ENCODE results near the gene SLC38A7. TPM values are rescaled to one million over a fixed set of nuclear protein-coding genes. Genes with fewer than 3 reads are reported as not detected.

SLC38A7 gene
- total and polyA plus RNA-seq, 2 donors (not counting 3 experiments of a cell fraction or from before 2014, with no cell fraction given), result 33.2 to 44.4 TPM

DNA sequence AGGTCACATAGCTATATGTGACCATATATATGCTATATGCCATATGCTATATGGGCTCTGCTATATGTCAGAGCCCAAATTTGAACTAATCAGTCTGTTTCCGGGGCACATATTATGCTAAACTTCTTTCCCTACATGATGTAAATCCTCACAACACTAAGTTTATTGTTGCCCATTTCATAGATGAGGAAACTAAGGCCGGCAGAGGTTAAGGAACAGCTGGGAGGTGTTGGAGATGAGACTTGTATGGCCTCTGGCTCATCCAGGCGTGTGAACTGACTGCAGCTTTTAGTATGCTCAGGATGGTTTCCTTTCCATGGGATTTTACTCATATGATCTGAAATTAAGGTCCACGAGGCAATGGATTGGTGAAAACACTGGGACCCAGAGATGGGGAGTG is 37.5 kb downstream of the SLC38A7 start:
- BruUV-seq (replicated peaks), result no TSS peak
- no peak overlapping the region for H3K4me3 ChIP-seq (replicated peaks in 1 of 3; ENCODE audit: insufficient read depth in 1 of 3, low read depth in 1 of 3, low read length in 3 of 3)
- H2AFZ ChIP-seq (ENCODE audit: low read depth, low read length), result no peak overlapping the region
- DNase-seq (ENCODE audit: low read depth, low spot score) (no peak), FAIRE-seq (no peak)
- no peaks in the 10 kb centered on the region for H3K27me3 ChIP-seq (ENCODE audit: control insufficient read depth in 2 of 2, insufficient read depth in 2 of 2, low read length in 2 of 2)
- no peaks in the 10 kb centered on the region for H3K4me1 ChIP-seq (ENCODE audit: control insufficient read depth, extremely low read depth, insufficient read depth, low read length)
- intact Hi-C loops (cut with micrococcal nuclease), result no loop called here
- H3K9me3 ChIP-seq (replicated peaks; ENCODE audit: control insufficient read depth, insufficient read depth, low read length), result no peaks in the 10 kb centered on the region
- dilution Hi-C loops (cut with MboI; ENCODE audit: extremely low pct_ligation_motif_present, low sequenced_read_pairs), result no loop called here
- H3K79me2 ChIP-seq (ENCODE audit: control insufficient read depth, insufficient read depth, low read length), result no peaks in the 10 kb centered on the region
- H4K20me1 ChIP-seq (replicated peaks; ENCODE audit: control insufficient read depth, extremely low read depth, insufficient read depth, low read length), result no peaks in the 10 kb centered on the region
- H3K4me2 ChIP-seq (ENCODE audit: insufficient read depth, low read length), result no peak overlapping the region
- CTCF ChIA-PET, result interaction anchor here (0.9 to 1.1 kb wide), 3 partner anchors 10 to 14 kb away, joined by 3 to 4 read pairs (median 3); no protein-coding TSS in a partner anchor
- no peaks in the 10 kb centered on the region for H3K9me1 ChIP-seq (replicated peaks; ENCODE audit: control insufficient read depth, extremely low read depth, insufficient read depth, low read length)
- H3K27ac ChIP-seq (ENCODE audit: insufficient read depth, low read depth, low read length), result no peak overlapping the region
- H3K9ac ChIP-seq (replicated peaks; ENCODE audit: extremely low read depth, insufficient read depth, low read length), result no peak overlapping the region
- H3K36me3 ChIP-seq (ENCODE audit: control insufficient read depth in 2 of 2, extremely low read depth in 1 of 2, insufficient read depth in 2 of 2, low read length in 2 of 2), result no peaks in the 10 kb centered on the region
- TF ChIP-seq MYC (IDR thresholded peaks at IDR 0.05; ENCODE audit: low read depth, low read length) (no peak), FOS (IDR thresholded peaks at IDR 0.05; ENCODE audit: borderline replicate concordance, insufficient read depth, low read length) (no peak), POLR2AphosphoS5 (IDR thresholded peaks at IDR 0.05; ENCODE audit: insufficient read depth, low read depth, low read length) (no peak), POLR2A (IDR thresholded peaks at IDR 0.05; ENCODE audit: low read depth, low read length) (no peak), EZH2 (IDR thresholded peaks at IDR 0.05; ENCODE audit: borderline replicate concordance, low read depth, low read length, severe bottlenecking) (no peak), CTCF (IDR thresholded peaks at IDR 0.05; ENCODE audit: extremely low read depth in 1 of 2, insufficient read depth in 1 of 2, low read depth in 1 of 2, low read length in 2 of 2) (no peak), GATA2 (IDR thresholded peaks at IDR 0.05; ENCODE audit: insufficient read depth, insufficient read length, low read depth, low read length) (no peak), JUN (IDR thresholded peaks at IDR 0.05; ENCODE audit: borderline replicate concordance, insufficient read depth, insufficient read length, low read depth) (no peak), MAX (IDR thresholded peaks at IDR 0.05; ENCODE audit: insufficient read depth, insufficient read length) (no peak)
- POLR2A ChIA-PET, result no interaction called here

Data from endothelial cell of umbilical vein (primary cell).